A549 treated with CORT108297 at 1 μM for 4 hours (cell line): ENCODE data around the gene CPT2. TPM values are rescaled to one million over a fixed set of nuclear protein-coding genes. Genes with fewer than 3 reads are reported as not detected.

Source experiments
- total RNA-seq: library from RNA; stranded (reverse); fragments of 200-300 nt; extraction: Qiagen RNA extraction; gene quantifications from 5 replicates; pipeline ENCODE4 v1.2.3, GENCODE V29; 2022

The CPT2 gene
- 8.1 to 9.5 TPM (median 8.6 TPM) in 5 replicates for total RNA-seq

GRCh38 chr1:53196485-53197290, at the start of gene CPT2:
TSS of gene CPT2 (plus strand) at chr1:53196824. CDS start at chr1:53196944, 120 bp downstream.

GRCh38 chr1:53220171-53220961, 23.7 kb downstream of the CPT2 start, which contains the start of gene CZIB:
TSS of gene CZIB (minus strand) at chr1:53220634. CDS start at chr1:53220575, 59 bp downstream.

GRCh38 chr1:53238197-53239155, 41.9 kb downstream of the CPT2 start, which contains the start of gene MAGOH:
TSS of gene MAGOH (minus strand) at chr1:53238518. CDS start at chr1:53238448, 70 bp downstream.

Other genes starting within 250 kb of the CPT2 start
- not detected in 5 replicates for gene PODN, start 134.6 kb upstream of the CPT2 start, total RNA-seq
- gene SLC1A7, start 54.2 kb upstream of the CPT2 start, total RNA-seq: 0.05 TPM in 1 of 5 replicates, not detected in the others
- gene CZIB, start 23.8 kb downstream of the CPT2 start, total RNA-seq: 28.8 to 31.9 TPM (median 31.2 TPM) in 5 replicates
- gene MAGOH, start 41.7 kb downstream of the CPT2 start, total RNA-seq: 61.7 to 95.4 TPM (median 68.0 TPM) in 5 replicates
- 33.0 to 49.8 TPM (median 42.3 TPM) in 5 replicates for gene LRP8, start 131.2 kb downstream of the CPT2 start, total RNA-seq